Jurkat, Clone E6-1 (cell line): ENCODE data around the gene TAGAP. TPM values are rescaled to one million over a fixed set of nuclear protein-coding genes. Genes with fewer than 3 reads are reported as not detected.

Experiments used
- DNase-seq: peaks from one replicate; pipeline ENCODE4 v3.0.0-alpha.2; 2011; ENCODE audit warnings: low read depth, low spot score
- H3K4me3 ChIP-seq: 2 replicates; pipeline ENCODE4 v1.5.1; 2011; ENCODE audit warnings: mild to moderate bottlenecking, low read length, control low read depth, moderate library complexity
- polyA plus RNA-seq: library from polyadenylated mRNA; unstranded; fragments of >200 nt; gene quantifications from one replicate; pipeline ENCODE4 v1.2.1, GENCODE V29; 2012; ENCODE audit warnings: missing spikeins; ENCODE audit not compliant: insufficient read length, insufficient read depth

TAGAP gene
- polyA plus RNA-seq: 3.5 TPM

- peak; percentile 89 for DNase-seq
- peak within 1 kb of the TSS; percentile 59 for H3K4me3 ChIP-seq
Measured at GRCh38 chr6:159044899-159045727, at the start of gene TAGAP. TAGAP (minus strand) TSS chr6:159044991; CDS start chr6:159044146, 845 bp downstream.

GRCh38 chr6:159093609-159094443 lies 49.0 kb upstream of the TAGAP start:
- no peak overlapping the region for H3K4me3 ChIP-seq
- no peak for DNase-seq

GRCh38 chr6:159092631-159093030 lies 47.8 kb upstream of the TAGAP start:
- no peak for DNase-seq

GRCh38 chr6:159090530-159091480 lies 46.0 kb upstream of the TAGAP start:
- DNase-seq: no peak

More at GRCh38 chr6:159092631-159093030, 47.8 kb upstream of the TAGAP start:
- no peak overlapping the region for H3K4me3 ChIP-seq

GRCh38 chr6:159089909-159090308 lies 45.1 kb upstream of the TAGAP start:
- DNase-seq: no peak
- no peak overlapping the region for H3K4me3 ChIP-seq

More at GRCh38 chr6:159090530-159091480, 46.0 kb upstream of the TAGAP start:
- H3K4me3 ChIP-seq: no peak overlapping the region

GRCh38 chr6:159089443-159089842 lies 44.7 kb upstream of the TAGAP start:
- no peak for DNase-seq
- H3K4me3 ChIP-seq: no peak overlapping the region

GRCh38 chr6:159086033-159086618 lies 41.3 kb upstream of the TAGAP start:
- no peak overlapping the region for H3K4me3 ChIP-seq
- no peak for DNase-seq

GRCh38 chr6:159085396-159085895 lies 40.7 kb upstream of the TAGAP start:
- no peak for DNase-seq
- H3K4me3 ChIP-seq: no peak overlapping the region

- H3K4me3 ChIP-seq: no peak overlapping the region
- no peak for DNase-seq
Measured at GRCh38 chr6:159084493-159085091, 39.8 kb upstream of the TAGAP start.

- no peak for DNase-seq
- no peak overlapping the region for H3K4me3 ChIP-seq
Measured at GRCh38 chr6:159083146-159083545, 38.4 kb upstream of the TAGAP start.

- H3K4me3 ChIP-seq: no peak overlapping the region
- DNase-seq: no peak
Measured at GRCh38 chr6:159082039-159082815, 37.4 kb upstream of the TAGAP start.

GRCh38 chr6:159080217-159080976 lies 35.6 kb upstream of the TAGAP start:
- DNase-seq: no peak
- H3K4me3 ChIP-seq: no peak overlapping the region

- no peak overlapping the region for H3K4me3 ChIP-seq
- no peak for DNase-seq
Measured at GRCh38 chr6:159079367-159079766, 34.6 kb upstream of the TAGAP start.

- DNase-seq: no peak
- no peak overlapping the region for H3K4me3 ChIP-seq
Measured at GRCh38 chr6:159077123-159077522, 32.3 kb upstream of the TAGAP start.

- H3K4me3 ChIP-seq: no peak overlapping the region
- DNase-seq: no peak
Measured at GRCh38 chr6:159075506-159076228, 30.9 kb upstream of the TAGAP start.

GRCh38 chr6:159074876-159075275 lies 30.1 kb upstream of the TAGAP start:
- DNase-seq: no peak

More at GRCh38 chr6:159074876-159075275, 30.1 kb upstream of the TAGAP start:
- H3K4me3 ChIP-seq: no peak overlapping the region
